GM12801 (cell line): ENCODE results near the gene IL19.

Experiments
- CTCF ChIP-seq: IDR thresholded peaks from one replicate; pipeline ENCODE4 v1.5.1; 2011; ENCODE audit warnings: control low read depth; ENCODE audit not compliant: insufficient read length; ENCODE audit errors: extremely low read depth

The IL19 gene

GRCh38 chr1:206754011-206754410 is 16.6 kb upstream of the IL19 start:
- no peak for TF ChIP-seq CTCF

DNA sequence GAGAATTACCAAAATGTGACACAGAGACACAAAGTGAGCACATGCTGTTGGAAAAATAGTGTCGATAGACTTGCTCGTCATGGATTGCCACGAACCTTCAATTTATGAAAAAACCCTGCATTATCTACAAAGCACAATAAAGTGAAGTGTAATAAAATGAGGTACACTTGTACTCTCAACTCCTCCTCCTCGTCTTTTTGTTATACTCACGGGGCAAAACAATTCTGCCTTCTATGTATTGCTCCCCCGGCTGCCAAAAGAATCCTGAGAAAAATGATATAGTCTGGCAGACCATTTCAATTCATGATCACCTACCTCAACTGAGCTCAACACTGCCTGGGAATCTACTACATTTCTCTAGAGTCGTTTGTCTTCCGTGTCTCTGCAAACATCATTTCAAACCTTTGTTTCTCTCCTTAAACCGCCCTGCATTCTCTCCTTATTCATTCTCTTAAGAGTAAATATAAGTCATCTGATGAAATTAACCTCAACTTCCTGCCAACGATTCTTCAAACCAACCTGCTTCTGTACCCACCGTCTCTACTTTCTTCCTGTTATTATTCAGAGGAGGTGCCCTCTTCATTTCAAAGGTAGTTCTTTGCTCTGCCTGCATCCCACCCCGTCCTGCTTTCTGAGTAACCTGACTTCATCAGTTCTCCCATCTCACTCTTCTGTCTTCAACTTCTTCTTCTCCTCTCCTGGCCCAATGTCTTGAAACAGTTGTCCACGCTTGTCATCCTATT is 12.9 kb upstream of the IL19 start:
- no peak for TF ChIP-seq CTCF

- TF ChIP-seq CTCF: no peak
Measured at GRCh38 chr1:206760590-206760989, 10.0 kb upstream of the IL19 start.

GRCh38 chr1:206761159-206761768 is 9.3 kb upstream of the IL19 start:
- no peak for TF ChIP-seq CTCF

GRCh38 chr1:206766251-206766856 is 4.2 kb upstream of the IL19 start:
- TF ChIP-seq CTCF: no peak

DNA sequence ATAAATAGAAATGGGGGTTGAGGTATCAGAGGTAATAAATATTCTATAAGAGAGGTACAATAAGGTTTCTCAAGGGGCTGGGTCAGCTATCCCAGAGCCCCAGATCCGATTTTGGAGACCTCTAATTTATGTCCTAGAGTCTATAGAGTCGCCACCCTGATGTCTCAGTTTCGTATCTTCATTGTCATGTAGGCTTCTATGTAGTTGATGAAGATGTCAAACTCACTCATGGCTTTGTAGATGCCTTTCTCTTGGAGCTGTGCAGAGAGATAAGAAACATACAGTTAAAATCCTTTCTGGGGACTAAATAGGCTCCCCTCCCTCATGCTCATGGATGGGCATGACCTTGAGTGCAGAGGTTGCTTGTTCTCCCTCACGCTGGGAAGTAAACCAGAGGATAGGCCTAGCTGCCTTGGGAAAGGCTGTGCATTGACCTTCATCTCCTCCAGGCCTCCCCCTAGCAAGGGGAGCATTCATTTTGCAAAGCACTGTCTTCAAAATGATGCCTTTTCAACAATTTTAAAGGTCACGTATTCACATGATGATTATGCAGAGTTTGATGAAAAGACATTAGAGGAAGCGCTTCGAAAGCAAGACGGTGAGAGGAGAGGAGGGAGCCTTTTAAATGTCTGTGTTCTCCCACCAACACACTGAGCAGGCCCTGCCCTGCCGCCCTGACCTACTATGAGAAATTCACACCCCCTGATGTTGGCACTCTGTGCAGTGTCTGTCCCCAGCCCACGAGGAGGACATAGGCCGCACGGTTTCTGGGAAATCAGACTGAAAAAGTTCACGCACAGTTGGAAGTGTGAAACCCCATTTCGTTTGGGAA is 1.9 kb upstream of the IL19 start:
- TF ChIP-seq CTCF: no peak

- no peak for TF ChIP-seq CTCF
Measured at GRCh38 chr1:206769304-206769731, 1.3 kb upstream of the IL19 start.
